ENCODE measurements around the gene CARD11. TPM values are rescaled to one million over a fixed set of nuclear protein-coding genes. Genes with fewer than 3 reads are reported as not detected.
A peak's percentile ranks its signal among the peaks of the same experiment; 100 is the strongest.

CARD11 gene
- total RNA-seq, result 5.7 TPM
- long read RNA-seq, partial matches to known transcripts, result 0 of 2 reads
- long read RNA-seq, other reads (novel, unspliced or antisense), result 2 of 2 reads

DNA sequence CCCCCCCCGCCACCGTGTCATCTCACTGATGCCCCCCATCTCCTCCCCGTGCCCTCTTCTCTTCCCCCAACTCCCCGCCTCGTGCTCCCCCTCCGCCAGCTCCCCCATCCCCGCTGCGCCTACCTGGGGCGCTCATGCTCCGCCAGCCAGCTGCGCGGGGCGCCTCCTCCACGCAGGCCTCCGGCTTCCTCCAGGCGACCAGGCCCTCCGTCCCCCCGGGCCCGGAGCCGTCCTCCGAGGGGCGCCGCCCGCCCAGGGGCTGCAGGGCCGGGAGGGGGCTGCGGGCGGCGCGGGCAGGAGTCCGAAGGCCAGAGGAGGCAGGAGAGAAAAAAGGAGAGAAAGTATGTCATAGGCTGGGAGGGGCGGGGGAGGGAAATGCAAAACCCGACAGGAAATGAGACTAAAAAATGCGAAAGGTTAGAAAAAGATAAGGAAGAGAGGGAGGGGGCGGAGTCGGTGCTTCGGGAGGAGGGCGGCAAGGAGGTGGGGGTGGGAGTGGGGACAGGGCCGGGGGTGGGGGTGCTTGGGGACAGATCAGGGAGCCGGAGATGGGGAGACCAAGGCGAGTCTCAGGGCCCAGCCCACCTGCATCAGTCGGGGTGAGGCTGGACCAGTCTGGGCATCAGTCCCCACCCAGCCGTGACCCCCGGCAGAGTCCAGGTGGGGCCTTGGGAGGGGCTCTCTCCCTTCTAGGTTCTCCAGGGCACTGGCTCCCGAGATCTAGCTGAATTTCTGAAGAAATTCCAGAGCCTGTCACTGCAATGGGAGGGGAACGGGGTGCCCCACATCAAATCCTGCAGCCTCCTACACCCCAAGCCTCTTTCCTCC is at the start of gene CARD11:
Gene CARD11 (minus strand): TSS at position 324 of the 828 bp plus-strand sequence. CDS start 85,361 bp downstream, outside the sequence.
- peak; percentile 21 to 29 for ATAC-seq
- no peaks in the 10 kb centered on the region for H3K9me3 ChIP-seq
- H3K27ac ChIP-seq, result peak within 1 kb of the TSS; percentile 24
- H3K4me1 ChIP-seq, result no peaks in the 10 kb centered on the region
- no peaks in the 10 kb centered on the region for H3K36me3 ChIP-seq
- intact Hi-C loops (cut with DNase I), result no loop called here
- peak within 1 kb of the TSS; percentile 42 for H3K4me3 ChIP-seq
- TF ChIP-seq, protein P1, sequence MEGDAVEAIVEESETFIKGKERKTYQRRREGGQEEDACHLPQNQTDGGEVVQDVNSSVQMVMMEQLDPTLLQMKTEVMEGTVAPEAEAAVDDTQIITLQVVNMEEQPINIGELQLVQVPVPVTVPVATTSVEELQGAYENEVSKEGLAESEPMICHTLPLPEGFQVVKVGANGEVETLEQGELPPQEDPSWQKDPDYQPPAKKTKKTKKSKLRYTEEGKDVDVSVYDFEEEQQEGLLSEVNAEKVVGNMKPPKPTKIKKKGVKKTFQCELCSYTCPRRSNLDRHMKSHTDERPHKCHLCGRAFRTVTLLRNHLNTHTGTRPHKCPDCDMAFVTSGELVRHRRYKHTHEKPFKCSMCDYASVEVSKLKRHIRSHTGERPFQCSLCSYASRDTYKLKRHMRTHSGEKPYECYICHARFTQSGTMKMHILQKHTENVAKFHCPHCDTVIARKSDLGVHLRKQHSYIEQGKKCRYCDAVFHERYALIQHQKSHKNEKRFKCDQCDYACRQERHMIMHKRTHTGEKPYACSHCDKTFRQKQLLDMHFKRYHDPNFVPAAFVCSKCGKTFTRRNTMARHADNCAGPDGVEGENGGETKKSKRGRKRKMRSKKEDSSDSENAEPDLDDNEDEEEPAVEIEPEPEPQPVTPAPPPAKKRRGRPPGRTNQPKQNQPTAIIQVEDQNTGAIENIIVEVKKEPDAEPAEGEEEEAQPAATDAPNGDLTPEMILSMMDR (IDR thresholded peaks at IDR 0.05), result no peak
- peaks cover 22% of the 10 kb centered on the region for H3K27me3 ChIP-seq (ENCODE audit: low read depth)
- DNase-seq, result no peak

DNA sequence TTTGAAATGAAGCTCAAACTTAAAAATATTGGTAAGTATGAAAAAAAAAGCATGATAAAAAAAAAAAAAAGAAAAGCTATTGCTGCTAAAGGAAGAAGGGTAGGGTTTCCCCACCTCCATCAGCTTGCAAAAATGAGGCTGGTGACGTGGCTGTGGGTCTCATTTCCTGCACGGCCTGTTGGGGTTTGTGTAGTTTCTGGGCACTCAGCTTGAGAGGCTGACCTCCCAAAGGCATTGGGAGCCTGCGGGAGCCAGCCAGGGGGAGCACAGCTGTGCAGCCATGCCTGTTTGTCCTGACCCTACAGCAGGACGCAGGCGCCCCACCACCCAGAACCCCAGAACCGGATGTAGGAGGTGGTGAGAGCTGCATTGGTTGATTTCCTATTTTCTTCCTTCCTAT is 48.8 kb upstream of the CARD11 start:
- peak; percentile 54 to 57 for ATAC-seq
- H3K36me3 ChIP-seq, result no peaks in the 10 kb centered on the region
- H3K9me3 ChIP-seq, result no peaks in the 10 kb centered on the region
- no peaks in the 10 kb centered on the region for H3K4me1 ChIP-seq
- TF ChIP-seq, protein P1 (IDR thresholded peaks at IDR 0.05), result no peak
- intact Hi-C loops (cut with DNase I), result no loop called here
- no peak overlapping the region for H3K4me3 ChIP-seq
- peak; percentile 58 for DNase-seq
- no peaks in the 10 kb centered on the region for H3K27me3 ChIP-seq (ENCODE audit: low read depth)
- no peak overlapping the region for H3K27ac ChIP-seq

DNA sequence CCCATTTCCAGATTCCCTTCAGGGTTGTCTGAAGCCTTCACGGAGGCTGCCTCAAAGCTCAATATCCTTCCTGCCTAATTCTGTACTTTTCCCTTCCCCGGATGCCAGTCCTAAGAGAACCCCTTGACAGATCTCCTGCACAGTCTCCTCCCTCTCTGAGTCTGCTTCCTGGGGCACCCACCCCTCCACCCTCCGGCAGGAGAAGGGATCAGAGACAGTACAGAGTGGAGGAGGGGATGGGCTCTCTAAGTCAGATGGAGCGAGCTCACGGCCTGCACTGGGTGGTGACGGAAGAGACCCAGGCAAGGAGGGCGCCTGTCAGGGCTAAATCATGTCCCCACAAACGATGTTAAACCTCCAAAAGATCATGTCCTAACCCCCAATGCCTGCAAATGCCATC is 48.0 kb upstream of the CARD11 start:
- Histone ChIP-seq H3K27ac (no peak overlapping the region), H3K4me1 (no peaks in the 10 kb centered on the region), H3K9me3 (no peaks in the 10 kb centered on the region), H3K27me3 (ENCODE audit: low read depth) (no peaks in the 10 kb centered on the region), H3K4me3 (no peak overlapping the region), H3K36me3 (no peaks in the 10 kb centered on the region)
- DNase-seq, result no peak
- TF ChIP-seq, protein P1 (IDR thresholded peaks at IDR 0.05), result no peak
- no peak for ATAC-seq
- intact Hi-C loops (cut with DNase I), result no loop called here

DNA sequence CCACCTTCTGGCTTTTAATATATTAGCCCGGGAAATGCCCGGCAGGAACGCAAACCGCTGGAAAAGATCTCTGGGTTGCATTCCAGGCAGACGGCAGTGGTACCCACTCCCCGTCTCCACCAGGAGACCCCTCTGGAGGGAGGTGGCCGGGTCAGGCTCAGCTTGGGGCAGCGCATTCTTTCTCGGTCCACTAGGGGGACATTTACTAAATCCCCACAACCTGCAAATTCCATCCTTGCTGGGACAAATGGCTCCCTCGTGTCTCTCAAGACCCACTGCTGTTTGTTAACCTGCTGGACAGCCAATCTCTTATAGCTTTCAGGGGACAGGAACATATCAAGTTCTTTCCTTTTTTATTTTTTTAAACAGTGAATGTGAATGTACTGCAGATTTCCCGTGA is 45.8 kb upstream of the CARD11 start:
- Histone ChIP-seq H3K27ac (no peak overlapping the region), H3K4me1 (no peaks in the 10 kb centered on the region), H3K9me3 (no peaks in the 10 kb centered on the region), H3K4me3 (no peak overlapping the region), H3K27me3 (ENCODE audit: low read depth) (no peaks in the 10 kb centered on the region), H3K36me3 (no peaks in the 10 kb centered on the region)
- ATAC-seq, result no peak
- TF ChIP-seq, protein P1 (IDR thresholded peaks at IDR 0.05), result peak; percentile 41
- no peak for DNase-seq
- intact Hi-C loops (cut with DNase I), result no loop called here

DNA sequence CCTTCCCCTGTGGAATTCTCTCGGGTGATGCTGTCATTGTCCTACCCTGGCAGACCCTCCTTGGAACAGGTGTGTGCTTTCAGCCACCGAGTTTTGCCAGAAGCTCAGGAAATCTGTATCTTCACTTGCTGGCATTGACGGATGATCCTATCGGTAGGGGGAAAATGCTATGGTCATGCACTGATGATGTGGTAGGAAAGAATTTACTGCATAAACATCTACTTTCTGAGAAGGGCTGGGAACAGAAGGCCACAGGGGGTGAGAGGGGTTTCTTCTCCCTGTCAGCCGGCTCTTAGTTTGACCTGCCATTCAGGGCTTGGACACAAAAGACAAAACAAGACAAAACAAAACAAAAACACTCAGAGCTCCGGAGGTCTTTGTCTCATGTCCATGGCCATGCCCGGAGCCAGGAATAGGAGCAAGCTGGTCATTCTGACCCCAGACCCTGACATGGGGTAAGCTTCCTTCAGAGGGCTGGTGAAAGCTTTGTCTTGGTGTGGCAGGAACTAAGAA is 43.6 kb upstream of the CARD11 start:
- TF ChIP-seq, protein P1 (IDR thresholded peaks at IDR 0.05), result no peak
- Histone ChIP-seq H3K4me3 (no peak overlapping the region), H3K4me1 (no peaks in the 10 kb centered on the region), H3K27me3 (ENCODE audit: low read depth) (no peaks in the 10 kb centered on the region), H3K36me3 (no peaks in the 10 kb centered on the region), H3K9me3 (no peaks in the 10 kb centered on the region), H3K27ac (no peak overlapping the region)
- intact Hi-C loops (cut with DNase I), result no loop called here
- ATAC-seq (no peak), DNase-seq (no peak)
